HepG2 (cell line): ENCODE measurements around the gene NCBP2. TPM values are rescaled to one million over a fixed set of nuclear protein-coding genes. Genes with fewer than 3 reads are reported as not detected.
A peak's percentile ranks its signal among the peaks of the same experiment; 100 is the strongest.

Source experiments
- CCDC6 ChIP-seq: sonication (generic); formaldehyde crosslinking; IDR thresholded peaks from 2 replicates; pipeline ENCODE4 v1.8.1; 2022; ENCODE audit warnings: mild to moderate bottlenecking, missing genetic modification reagents, moderate library complexity
- CSRNP1 ChIP-seq: sonication (generic); formaldehyde crosslinking; IDR thresholded peaks from 2 replicates; pipeline ENCODE4 v1.8.1; 2023; ENCODE audit warnings: mild to moderate bottlenecking, missing genetic modification reagents
- ELF3 ChIP-seq: IDR thresholded peaks from 2 replicates; pipeline ENCODE4 v1.6.1; 2016; ENCODE audit warnings: missing genetic modification reagents, missing compliant biosample characterization
- FOXA3 ChIP-seq: IDR thresholded peaks from 2 replicates; pipeline ENCODE4 v1.6.1; 2016; ENCODE audit warnings: missing genetic modification reagents, missing compliant biosample characterization
- HNRNPLL ChIP-seq: fragments of 200-400 bp; formaldehyde crosslinking; IDR thresholded peaks from 2 replicates; pipeline ENCODE4 v1.6.1; 2017; ENCODE audit warnings: mild to moderate bottlenecking, low read depth, low read length; ENCODE audit not compliant: poor library complexity, severe bottlenecking
- SAFB2 ChIP-seq: sonication (generic); formaldehyde crosslinking; IDR thresholded peaks from 2 replicates; pipeline ENCODE4 v1.5.1; 2020; ENCODE audit warnings: missing genetic modification reagents, low read depth, mild to moderate bottlenecking, borderline replicate concordance
- SNAI1 ChIP-seq: sonication (generic); formaldehyde crosslinking; IDR thresholded peaks from 2 replicates; pipeline ENCODE4 v1.5.0; 2020; ENCODE audit warnings: mild to moderate bottlenecking, missing genetic modification reagents, borderline replicate concordance
- TRAFD1 ChIP-seq: sonication (generic); formaldehyde crosslinking; IDR thresholded peaks from 2 replicates; pipeline ENCODE4 v1.5.1; 2020; ENCODE audit warnings: missing genetic modification reagents, mild to moderate bottlenecking, borderline replicate concordance
- ZNF274 ChIP-seq: sonication (generic); formaldehyde crosslinking; IDR thresholded peaks from 2 replicates; pipeline ENCODE4 v1.5.1; 2020; ENCODE audit warnings: mild to moderate bottlenecking, missing genetic modification reagents
- ZNF296 ChIP-seq: sonication (generic); formaldehyde crosslinking; conservative IDR thresholded peaks from 2 replicates; pipeline ENCODE4 v1.5.0; 2020; ENCODE audit warnings: mild to moderate bottlenecking, missing genetic modification reagents
- polyA plus RNA-seq, 8 experiments: library from polyadenylated mRNA; depleted of rRNA in 3 of 8; stranded (reverse) in 7 of 8; unstranded in 1 of 8; fragments of >200 nt; fragmentation: Illumina TruSeq in 4 of 8; extraction: Trizol in 4 of 8; gene quantifications; 2 replicates each; pipeline versions ENCODE4 v1.2.1 to v1.2.3, GENCODE V29; 2011 to 2016; ENCODE audit warnings: low read depth in 4 of 8, missing spikeins in 1 of 8, mixed read lengths in 1 of 8; ENCODE audit not compliant: insufficient read depth in 1 of 8
- total RNA-seq, 5 experiments: library from RNA; depleted of rRNA; stranded (reverse); fragments of >200 nt; fragmentation: Illumina TruSeq; extraction: Trizol; gene quantifications; 2 replicates each; pipeline ENCODE4 v1.2.3, GENCODE V29; 2016; ENCODE audit warnings: low read depth in 1 of 5
- TF ChIP-seq, protein P1 (sequence below), 2 experiments: fragments of 450-650 bp in 1 of 2; sonication (generic) in 1 of 2; formaldehyde crosslinking in 1 of 2; IDR thresholded peaks; 2 replicates each; pipeline versions ENCODE4 v1.6.1 to v1.8.0; 2016 to 2022; ENCODE audit warnings: antibody characterized with exemption in 1 of 2, mild to moderate bottlenecking in 1 of 2, missing genetic modification reagents in 1 of 2
- TF ChIP-seq, protein P2 (sequence below): sonication (generic); formaldehyde crosslinking; IDR thresholded peaks from 2 replicates; pipeline ENCODE4 v1.8.0; 2022; ENCODE audit warnings: mild to moderate bottlenecking, missing genetic modification reagents, moderate library complexity

Gene NCBP2
- total and polyA plus RNA-seq, 2 of the 13 experiments (the other 11 are each of a cell fraction or from before 2014, with no cell fraction given): 58.7 to 95.5 TPM

- TF ChIP-seq TRAFD1: no peak
- 0 out of 2 replicates have a peak, but pooled peaks have one; percentile 16 for TF ChIP-seq SNAI1
- TF ChIP-seq CSRNP1 (CRISPR knock-in tag): peak; percentile 56
- peak; percentile 88; the same call in 1 of the 2 replicates for TF ChIP-seq CCDC6
- TF ChIP-seq ZNF274: peak; percentile 51
- TF ChIP-seq SAFB2: no peak; the same call in 1 of the 2 replicates
- TF ChIP-seq, protein P1, sequence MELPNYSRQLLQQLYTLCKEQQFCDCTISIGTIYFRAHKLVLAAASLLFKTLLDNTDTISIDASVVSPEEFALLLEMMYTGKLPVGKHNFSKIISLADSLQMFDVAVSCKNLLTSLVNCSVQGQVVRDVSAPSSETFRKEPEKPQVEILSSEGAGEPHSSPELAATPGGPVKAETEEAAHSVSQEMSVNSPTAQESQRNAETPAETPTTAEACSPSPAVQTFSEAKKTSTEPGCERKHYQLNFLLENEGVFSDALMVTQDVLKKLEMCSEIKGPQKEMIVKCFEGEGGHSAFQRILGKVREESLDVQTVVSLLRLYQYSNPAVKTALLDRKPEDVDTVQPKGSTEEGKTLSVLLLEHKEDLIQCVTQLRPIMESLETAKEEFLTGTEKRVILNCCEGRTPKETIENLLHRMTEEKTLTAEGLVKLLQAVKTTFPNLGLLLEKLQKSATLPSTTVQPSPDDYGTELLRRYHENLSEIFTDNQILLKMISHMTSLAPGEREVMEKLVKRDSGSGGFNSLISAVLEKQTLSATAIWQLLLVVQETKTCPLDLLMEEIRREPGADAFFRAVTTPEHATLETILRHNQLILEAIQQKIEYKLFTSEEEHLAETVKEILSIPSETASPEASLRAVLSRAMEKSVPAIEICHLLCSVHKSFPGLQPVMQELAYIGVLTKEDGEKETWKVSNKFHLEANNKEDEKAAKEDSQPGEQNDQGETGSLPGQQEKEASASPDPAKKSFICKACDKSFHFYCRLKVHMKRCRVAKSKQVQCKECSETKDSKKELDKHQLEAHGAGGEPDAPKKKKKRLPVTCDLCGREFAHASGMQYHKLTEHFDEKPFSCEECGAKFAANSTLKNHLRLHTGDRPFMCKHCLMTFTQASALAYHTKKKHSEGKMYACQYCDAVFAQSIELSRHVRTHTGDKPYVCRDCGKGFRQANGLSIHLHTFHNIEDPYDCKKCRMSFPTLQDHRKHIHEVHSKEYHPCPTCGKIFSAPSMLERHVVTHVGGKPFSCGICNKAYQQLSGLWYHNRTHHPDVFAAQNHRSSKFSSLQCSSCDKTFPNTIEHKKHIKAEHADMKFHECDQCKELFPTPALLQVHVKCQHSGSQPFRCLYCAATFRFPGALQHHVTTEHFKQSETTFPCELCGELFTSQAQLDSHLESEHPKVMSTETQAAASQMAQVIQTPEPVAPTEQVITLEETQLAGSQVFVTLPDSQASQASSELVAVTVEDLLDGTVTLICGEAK (IDR thresholded peaks at IDR 0.05): no peak
- TF ChIP-seq, protein P1 (CRISPR knock-in tag; IDR thresholded peaks at IDR 0.05): peak; percentile 46; the same call in 1 of the 2 replicates
- TF ChIP-seq FOXA3: 0 out of 2 replicates have a peak, but pooled peaks have one; percentile 8
- TF ChIP-seq ELF3 (CRISPR knock-in tag): peak; percentile 17; the same call in 1 of the 2 replicates
- TF ChIP-seq, protein P2, sequence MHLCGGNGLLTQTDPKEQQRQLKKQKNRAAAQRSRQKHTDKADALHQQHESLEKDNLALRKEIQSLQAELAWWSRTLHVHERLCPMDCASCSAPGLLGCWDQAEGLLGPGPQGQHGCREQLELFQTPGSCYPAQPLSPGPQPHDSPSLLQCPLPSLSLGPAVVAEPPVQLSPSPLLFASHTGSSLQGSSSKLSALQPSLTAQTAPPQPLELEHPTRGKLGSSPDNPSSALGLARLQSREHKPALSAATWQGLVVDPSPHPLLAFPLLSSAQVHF: 0 out of 2 replicates have a peak, but pooled peaks have one; percentile 61
- 0 out of 2 replicates have a peak, but pooled peaks have one; percentile 49 for TF ChIP-seq ZNF296 (CRISPR knock-in tag)
- peak; percentile 60 for TF ChIP-seq HNRNPLL
Observed at GRCh38 chr3:196968233-196969133, 26.2 kb upstream of the NCBP2 start, which contains the start of gene PIGZ (continued).
